ENCODE results near the gene CHRNB4.
"Not testable (repeated sequence)": the region's sequence is repeated elsewhere in the genome, so short reads cannot be mapped to it uniquely, and the experiment has no call there.

The CHRNB4 gene

GRCh38 chr15:78685159-78685921 lies 44.3 kb upstream of the CHRNB4 start:
- Histone ChIP-seq H3K27me3 (ENCODE audit: insufficient read depth, poor library complexity, severe bottlenecking) (no peaks in the 10 kb centered on the region), H3K4me3 (replicated peaks; ENCODE audit: insufficient read depth, low read length) (no peak overlapping the region), H3K27ac (replicated peaks) (no peak overlapping the region)
- no peak for TF ChIP-seq POLR2AphosphoS5 (IDR thresholded peaks at IDR 0.05; ENCODE audit: low read depth)
- TF ChIP-seq CTCF (IDR thresholded peaks at IDR 0.05; ENCODE audit: insufficient read depth, low read length) = no peak
- TF ChIP-seq, protein P1, sequence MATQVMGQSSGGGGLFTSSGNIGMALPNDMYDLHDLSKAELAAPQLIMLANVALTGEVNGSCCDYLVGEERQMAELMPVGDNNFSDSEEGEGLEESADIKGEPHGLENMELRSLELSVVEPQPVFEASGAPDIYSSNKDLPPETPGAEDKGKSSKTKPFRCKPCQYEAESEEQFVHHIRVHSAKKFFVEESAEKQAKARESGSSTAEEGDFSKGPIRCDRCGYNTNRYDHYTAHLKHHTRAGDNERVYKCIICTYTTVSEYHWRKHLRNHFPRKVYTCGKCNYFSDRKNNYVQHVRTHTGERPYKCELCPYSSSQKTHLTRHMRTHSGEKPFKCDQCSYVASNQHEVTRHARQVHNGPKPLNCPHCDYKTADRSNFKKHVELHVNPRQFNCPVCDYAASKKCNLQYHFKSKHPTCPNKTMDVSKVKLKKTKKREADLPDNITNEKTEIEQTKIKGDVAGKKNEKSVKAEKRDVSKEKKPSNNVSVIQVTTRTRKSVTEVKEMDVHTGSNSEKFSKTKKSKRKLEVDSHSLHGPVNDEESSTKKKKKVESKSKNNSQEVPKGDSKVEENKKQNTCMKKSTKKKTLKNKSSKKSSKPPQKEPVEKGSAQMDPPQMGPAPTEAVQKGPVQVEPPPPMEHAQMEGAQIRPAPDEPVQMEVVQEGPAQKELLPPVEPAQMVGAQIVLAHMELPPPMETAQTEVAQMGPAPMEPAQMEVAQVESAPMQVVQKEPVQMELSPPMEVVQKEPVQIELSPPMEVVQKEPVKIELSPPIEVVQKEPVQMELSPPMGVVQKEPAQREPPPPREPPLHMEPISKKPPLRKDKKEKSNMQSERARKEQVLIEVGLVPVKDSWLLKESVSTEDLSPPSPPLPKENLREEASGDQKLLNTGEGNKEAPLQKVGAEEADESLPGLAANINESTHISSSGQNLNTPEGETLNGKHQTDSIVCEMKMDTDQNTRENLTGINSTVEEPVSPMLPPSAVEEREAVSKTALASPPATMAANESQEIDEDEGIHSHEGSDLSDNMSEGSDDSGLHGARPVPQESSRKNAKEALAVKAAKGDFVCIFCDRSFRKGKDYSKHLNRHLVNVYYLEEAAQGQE (IDR thresholded peaks at IDR 0.05; ENCODE audit: insufficient replicate concordance, low read depth) = no peak
- no peak for TF ChIP-seq SPI1 (IDR thresholded peaks at IDR 0.05; ENCODE audit: borderline replicate concordance, low read depth)
- TF ChIP-seq GABPA (IDR thresholded peaks at IDR 0.05; ENCODE audit: low read depth) = no peak
- no peak for DNase-seq (ENCODE audit: low read depth in 1 of 2, low spot score in 1 of 2)

DNA sequence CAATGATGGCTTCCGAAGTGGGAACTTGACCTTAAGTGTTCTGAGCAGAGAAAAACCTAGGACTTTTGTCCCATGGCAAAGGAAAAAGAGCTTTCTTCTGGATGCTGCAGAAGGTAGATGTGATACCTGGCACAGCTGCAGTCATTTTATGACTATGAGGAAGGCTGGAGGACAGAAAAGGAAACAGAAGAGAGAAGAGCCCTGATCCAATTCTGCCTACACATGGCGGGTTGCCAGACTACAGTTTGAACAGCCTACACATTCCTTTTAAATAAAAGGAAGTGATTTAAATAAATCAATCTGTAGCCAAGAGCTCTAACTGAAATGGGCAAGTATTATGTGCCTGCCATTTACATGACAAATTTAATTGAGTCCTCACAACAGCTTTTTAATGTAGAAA lies 43.6 kb upstream of the CHRNB4 start:
- TF ChIP-seq SPI1 (IDR thresholded peaks at IDR 0.05; ENCODE audit: borderline replicate concordance, low read depth) = no peak
- TF ChIP-seq, protein P1 (IDR thresholded peaks at IDR 0.05; ENCODE audit: insufficient replicate concordance, low read depth) = no peak
- no peak for TF ChIP-seq GABPA (IDR thresholded peaks at IDR 0.05; ENCODE audit: low read depth)
- no peak for TF ChIP-seq CTCF (IDR thresholded peaks at IDR 0.05; ENCODE audit: insufficient read depth, low read length)
- TF ChIP-seq POLR2AphosphoS5 (IDR thresholded peaks at IDR 0.05; ENCODE audit: low read depth) = no peak
- DNase-seq (ENCODE audit: low read depth in 1 of 2, low spot score in 1 of 2) = no peak
- no peak overlapping the region for H3K27ac ChIP-seq (replicated peaks)
- no peak overlapping the region for H3K4me3 ChIP-seq (replicated peaks; ENCODE audit: insufficient read depth, low read length)
- no peaks in the 10 kb centered on the region for H3K27me3 ChIP-seq (ENCODE audit: insufficient read depth, poor library complexity, severe bottlenecking)

GRCh38 chr15:78683599-78683998 lies 42.6 kb upstream of the CHRNB4 start:
- not testable (repeated sequence) for H3K4me3 ChIP-seq (replicated peaks; ENCODE audit: insufficient read depth, low read length); DNase-seq (ENCODE audit: low read depth in 1 of 2, low spot score in 1 of 2); H3K27me3 ChIP-seq (ENCODE audit: insufficient read depth, poor library complexity, severe bottlenecking); H3K27ac ChIP-seq (replicated peaks)

DNA sequence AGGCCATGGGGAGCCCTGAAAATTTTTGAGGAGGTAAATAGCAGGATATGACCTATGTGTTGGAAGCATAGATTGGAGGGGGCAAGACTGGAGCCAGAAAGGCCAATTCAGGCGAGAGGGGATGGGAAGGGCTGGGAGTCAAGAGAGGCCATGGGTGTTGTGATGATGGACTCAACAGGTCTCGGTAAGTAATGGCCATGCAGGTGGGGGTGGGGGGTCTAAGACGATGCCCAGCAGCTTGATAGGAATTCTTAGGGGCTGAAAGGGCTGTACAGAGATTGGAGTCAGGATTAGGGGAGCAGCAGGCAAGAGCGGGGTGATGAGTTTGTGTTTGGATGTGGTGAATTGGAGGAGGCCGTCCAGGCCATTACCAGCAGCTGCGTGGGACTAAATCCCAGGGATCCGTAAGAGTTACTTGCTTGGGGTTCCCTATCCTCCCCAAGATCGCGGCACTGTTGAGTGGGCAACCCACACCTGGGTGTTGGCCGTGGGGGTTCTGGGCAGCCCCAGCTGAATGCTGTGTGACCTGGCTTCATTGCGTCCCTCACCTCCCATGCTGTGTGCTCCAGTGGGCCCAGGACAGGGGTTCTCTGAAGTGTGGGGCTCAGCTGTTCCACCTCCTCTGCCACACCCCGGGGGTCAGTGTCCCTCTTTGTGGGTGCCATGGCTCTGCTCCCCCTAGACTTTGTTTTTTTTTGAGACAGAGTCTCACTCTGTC lies 41.8 kb upstream of the CHRNB4 start:
- no peak overlapping the region for H3K4me3 ChIP-seq (replicated peaks; ENCODE audit: insufficient read depth, low read length)

More for the DNA sequence above, 41.8 kb upstream of the CHRNB4 start:
- Histone ChIP-seq H3K27me3 (ENCODE audit: insufficient read depth, poor library complexity, severe bottlenecking) (no peaks in the 10 kb centered on the region), H3K27ac (replicated peaks) (no peak overlapping the region)
- TF ChIP-seq POLR2AphosphoS5 (IDR thresholded peaks at IDR 0.05; ENCODE audit: low read depth) (no peak), CTCF (IDR thresholded peaks at IDR 0.05; ENCODE audit: insufficient read depth, low read length) (no peak), SPI1 (IDR thresholded peaks at IDR 0.05; ENCODE audit: borderline replicate concordance, low read depth) (no peak), GABPA (IDR thresholded peaks at IDR 0.05; ENCODE audit: low read depth) (no peak)
- TF ChIP-seq, protein P1 (IDR thresholded peaks at IDR 0.05; ENCODE audit: insufficient replicate concordance, low read depth) = no peak
- DNase-seq (ENCODE audit: low read depth in 1 of 2, low spot score in 1 of 2) = no peak
